IPS-15b (cell line): ENCODE data around the gene TRAF1.

Source experiments
- H3K27me3 ChIP-seq: one replicate; pipeline ENCODE4 v1.6.1; 2013; ENCODE audit warnings: low read length; ENCODE audit not compliant: control insufficient read depth, insufficient read depth
- H3K36me3 ChIP-seq: one replicate; pipeline ENCODE4 v1.6.1; 2013; ENCODE audit warnings: low read length; ENCODE audit not compliant: control insufficient read depth, insufficient read depth
- H3K4me1 ChIP-seq: one replicate; pipeline ENCODE4 v1.6.1; 2013; ENCODE audit warnings: mild to moderate bottlenecking, low read length; ENCODE audit not compliant: control insufficient read depth, insufficient read depth
- H3K4me3 ChIP-seq: one replicate; pipeline ENCODE4 v1.5.1; 2013; ENCODE audit warnings: low read depth, low read length
- H3K9ac ChIP-seq: one replicate; pipeline ENCODE4 v1.6.1; 2013; ENCODE audit warnings: low read depth, mild to moderate bottlenecking, low read length
- H3K9me3 ChIP-seq: one replicate; pipeline ENCODE4 v1.6.1; 2013; ENCODE audit warnings: mild to moderate bottlenecking, low read length; ENCODE audit not compliant: control insufficient read depth, insufficient read depth

The TRAF1 gene

DNA sequence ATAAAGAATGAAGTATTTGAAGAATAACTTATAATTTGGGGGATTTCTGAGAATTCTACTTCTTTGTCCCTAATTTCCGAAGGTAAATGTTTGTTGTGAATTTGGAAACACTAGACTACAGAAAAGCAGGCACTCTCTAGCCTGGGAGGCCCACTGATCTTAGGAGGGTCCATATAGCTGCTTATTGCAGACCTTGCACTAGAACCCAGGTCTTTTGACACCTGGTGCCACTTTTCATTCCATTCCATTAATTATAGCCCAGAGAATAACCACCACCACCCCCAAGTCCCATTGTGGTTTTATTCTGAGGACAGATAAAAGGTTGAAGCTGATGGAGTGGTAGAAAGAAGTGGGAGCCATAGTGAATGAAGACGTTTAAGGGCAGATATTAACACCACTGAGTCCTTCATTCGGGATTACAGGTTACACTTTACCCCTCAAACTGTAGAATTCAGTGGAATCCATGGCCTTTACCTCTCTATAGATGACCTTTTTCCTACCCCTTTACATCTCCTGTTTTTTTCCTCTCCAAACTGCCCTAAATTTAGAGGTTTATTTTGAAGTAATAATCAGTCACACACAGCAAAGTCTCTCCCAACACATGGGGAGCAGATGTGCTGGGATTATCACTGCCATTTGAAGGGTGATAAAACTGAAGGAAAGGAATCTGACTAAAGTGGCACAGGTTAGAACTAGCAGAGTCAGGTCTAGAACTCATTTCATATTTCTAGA is 71.8 kb downstream of the TRAF1 start:
- Histone ChIP-seq H3K4me3 (no peak overlapping the region), H3K4me1 (peaks cover 16% of the 10 kb centered on the region), H3K36me3 (peaks cover 9% of the 10 kb centered on the region), H3K9me3 (no peaks in the 10 kb centered on the region), H3K9ac (no peak overlapping the region), H3K27me3 (no peaks in the 10 kb centered on the region)

DNA sequence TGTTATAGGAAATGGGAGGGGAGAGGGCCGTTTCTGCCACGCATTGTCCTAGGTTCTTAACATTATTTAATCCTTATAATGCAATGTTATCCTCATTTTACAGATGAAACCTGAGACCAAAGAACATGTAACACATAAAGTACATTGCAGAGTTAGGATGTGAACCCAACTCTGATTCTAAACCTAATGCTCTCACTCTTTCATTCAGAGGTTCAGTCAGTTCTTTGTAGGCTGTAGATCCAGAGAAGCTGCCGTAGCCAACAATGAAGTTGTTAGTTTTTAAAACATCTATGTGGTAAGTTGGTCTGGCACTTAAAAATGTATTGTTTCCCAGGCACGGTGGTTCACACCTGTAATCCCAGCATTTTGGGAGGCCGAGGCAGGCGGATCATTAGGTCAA is 73.4 kb downstream of the TRAF1 start:
- Histone ChIP-seq H3K27me3 (no peaks in the 10 kb centered on the region), H3K4me1 (peaks cover 16% of the 10 kb centered on the region), H3K9me3 (no peaks in the 10 kb centered on the region), H3K36me3 (peaks cover 9% of the 10 kb centered on the region), H3K9ac (no peak overlapping the region), H3K4me3 (no peak overlapping the region)
